Urinary bladder (tissue), 4 donors: ENCODE data around the gene SMIM33. TPM values are rescaled to one million over a fixed set of nuclear protein-coding genes. Genes with fewer than 3 reads are reported as not detected.
"Not testable (repeated sequence)": the region's sequence is repeated elsewhere in the genome, so short reads cannot be mapped to it uniquely, and the experiment has no call there.

Experiments
- DNase-seq: peaks from one replicate; pipeline ENCODE4 v3.0.0-alpha.2; 2015; ENCODE audit errors: extremely low spot score
- H3K27ac ChIP-seq: one replicate; pipeline ENCODE4 v1.5.1; 2013; ENCODE audit warnings: low read depth, mild to moderate bottlenecking, moderate library complexity
- H3K36me3 ChIP-seq: one replicate; pipeline ENCODE4 v1.6.1; 2013; ENCODE audit warnings: mild to moderate bottlenecking, moderate library complexity; ENCODE audit not compliant: insufficient read depth
- H3K4me1 ChIP-seq: one replicate; pipeline ENCODE4 v1.6.1; 2013; ENCODE audit warnings: mild to moderate bottlenecking, moderate library complexity; ENCODE audit not compliant: insufficient read depth
- H3K4me3 ChIP-seq: one replicate; pipeline ENCODE4 v1.5.1; 2013; ENCODE audit warnings: low read depth, low read length
- WGBS: extraction: QIAGEN DNeasy Blood & Tissue Kit; methylation state at CpG from one replicate; pipeline ENCODE4 v1.1.7; 2013; 5-methylcytosine and 5-hydroxymethylcytosine counted together
- polyA plus RNA-seq: library from polyadenylated mRNA; stranded (reverse); fragments of 200-250 nt; gene quantifications from one replicate; pipeline ENCODE4 v1.2.3, GENCODE V29; 2013
- total RNA-seq: library from RNA; depleted of rRNA; stranded (reverse); fragments of >200 nt; gene quantifications from one replicate; pipeline ENCODE4 v1.2.3, GENCODE V29; 2014
- donor health status: healthy with polysubstance abuse.
- donor health status: healthy.

Gene SMIM33
- total and polyA plus RNA-seq, 2 donors = not detected

DNA sequence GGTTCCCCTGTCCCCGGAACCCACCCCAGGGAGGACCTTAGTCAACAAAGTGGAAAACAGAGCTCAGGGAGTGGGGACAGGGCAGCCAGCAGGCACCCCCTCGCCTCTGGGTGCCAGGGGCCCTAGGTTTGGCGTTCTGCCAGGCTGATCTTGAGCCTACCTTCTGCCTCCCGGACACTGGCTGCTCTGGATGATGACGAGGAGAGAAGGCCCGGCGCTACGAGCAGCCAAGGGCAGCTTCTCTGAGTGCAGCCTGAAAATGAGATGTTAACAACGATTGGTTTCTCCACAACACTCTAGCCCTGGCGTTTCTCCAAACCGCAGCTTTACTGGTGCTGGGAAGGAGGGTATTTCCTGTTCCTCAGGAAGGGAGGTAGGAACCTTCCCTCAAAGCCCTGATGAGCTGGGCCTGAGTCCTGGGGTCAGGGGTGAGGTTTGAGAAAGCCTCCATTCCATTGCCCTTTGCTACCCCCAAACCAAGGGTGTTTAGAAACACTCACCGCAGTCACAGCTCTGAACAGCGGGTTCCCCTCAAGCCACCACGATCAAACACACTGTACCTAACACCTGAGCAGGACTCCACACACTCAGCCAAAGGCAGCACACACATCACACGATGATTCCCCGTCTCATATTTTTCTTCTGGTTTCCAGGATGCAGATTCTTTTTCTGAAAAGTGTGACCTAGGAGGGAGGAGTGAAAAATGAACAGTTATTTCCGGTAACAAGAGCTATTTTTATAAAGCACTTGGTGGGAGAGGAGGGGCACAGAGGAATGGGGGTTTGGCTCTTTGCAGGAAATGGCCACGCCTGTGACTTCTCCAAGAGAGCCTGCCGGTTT, 11.5 kb downstream of the SMIM33 start, which contains the start of gene STING1:
Gene STING1, minus strand, starts transcription at position 709 of the 840 bp plus-strand sequence. CDS start 1,054 bp downstream, outside the sequence.
- Histone ChIP-seq H3K4me3 (peak within 1 kb of the TSS; percentile 41), H3K27ac (peak within 1 kb of the TSS; percentile 95), H3K36me3 (no peaks in the 10 kb centered on the region), H3K4me1 (no peaks in the 10 kb centered on the region)
- peak; percentile 94 for DNase-seq
- WGBS = 10% methylated on average over 19 of the region's 19 CpGs

DNA sequence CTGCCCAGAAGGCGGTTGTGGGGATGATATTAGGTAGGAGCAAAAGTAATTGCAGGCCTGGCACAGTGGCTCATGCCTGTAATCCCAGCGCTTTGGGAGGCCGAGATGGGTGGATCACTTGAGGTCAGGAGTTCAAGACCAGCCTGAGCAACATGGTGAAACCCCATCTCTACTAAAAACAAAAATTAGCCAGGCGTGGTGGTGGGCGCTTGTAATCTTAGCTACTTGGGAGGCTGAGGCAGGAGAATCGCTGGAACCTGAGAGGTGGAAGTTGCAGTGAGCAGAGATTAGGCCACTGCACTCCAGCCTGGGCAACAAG, 12.0 kb downstream of the SMIM33 start:
- peak overlapping the region; percentile 95 for H3K27ac ChIP-seq
- H3K4me1 ChIP-seq, H3K4me3 ChIP-seq, H3K36me3 ChIP-seq, DNase-seq: not testable (repeated sequence)
- 58% methylated on average over 6 of the region's 6 CpGs for WGBS

DNA sequence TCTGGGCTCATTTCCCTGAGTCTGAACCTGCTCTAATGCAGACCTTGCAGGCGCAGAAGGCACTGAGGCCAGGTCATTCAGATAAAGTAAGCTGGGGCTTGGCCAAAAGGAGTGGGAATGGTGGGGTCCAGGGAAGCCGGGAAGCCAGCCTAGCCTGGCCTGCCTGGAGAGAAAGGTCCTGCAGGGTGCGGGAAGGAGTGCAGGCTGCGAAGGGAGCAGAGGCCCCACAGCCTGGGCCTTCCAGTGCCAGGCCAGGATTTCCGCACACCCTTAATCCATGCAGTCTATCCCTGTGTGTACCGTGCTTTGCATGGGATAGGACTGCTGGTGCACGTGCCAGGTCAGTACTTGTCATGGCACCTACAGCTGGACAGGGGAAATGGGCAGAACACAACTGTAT, 15.4 kb downstream of the SMIM33 start:
- Histone ChIP-seq H3K36me3 (no peaks in the 10 kb centered on the region), H3K27ac (no peak overlapping the region), H3K4me3 (no peak overlapping the region), H3K4me1 (no peaks in the 10 kb centered on the region)
- DNase-seq = no peak
- 83% methylated on average over 7 of the region's 7 CpGs for WGBS

DNA sequence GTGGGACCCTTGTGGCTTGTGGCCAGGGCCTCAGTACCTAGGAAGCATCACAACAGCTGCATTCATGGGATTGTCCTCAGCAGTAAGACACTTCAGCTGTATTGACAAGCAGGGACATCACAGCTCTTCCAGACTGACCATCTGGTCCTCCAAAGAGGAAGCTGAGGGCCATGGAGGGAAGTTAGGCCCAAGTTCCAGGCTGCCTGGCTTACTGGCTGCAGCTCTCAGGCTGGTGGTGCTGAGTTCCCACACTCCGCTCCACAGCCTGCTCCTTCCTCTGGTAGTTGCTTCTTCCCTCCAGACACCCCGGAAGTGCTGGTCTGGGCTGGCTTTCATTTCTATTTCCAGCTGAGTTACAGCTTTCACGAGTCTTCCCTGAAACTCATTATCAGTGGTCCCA, 17.5 kb downstream of the SMIM33 start:
- no peak overlapping the region for H3K27ac ChIP-seq
- DNase-seq = no peak
- H3K36me3 ChIP-seq = no peaks in the 10 kb centered on the region
- 78% methylated on average over 3 of the region's 3 CpGs for WGBS
- H3K4me3 ChIP-seq = no peak overlapping the region
- no peaks in the 10 kb centered on the region for H3K4me1 ChIP-seq

DNA sequence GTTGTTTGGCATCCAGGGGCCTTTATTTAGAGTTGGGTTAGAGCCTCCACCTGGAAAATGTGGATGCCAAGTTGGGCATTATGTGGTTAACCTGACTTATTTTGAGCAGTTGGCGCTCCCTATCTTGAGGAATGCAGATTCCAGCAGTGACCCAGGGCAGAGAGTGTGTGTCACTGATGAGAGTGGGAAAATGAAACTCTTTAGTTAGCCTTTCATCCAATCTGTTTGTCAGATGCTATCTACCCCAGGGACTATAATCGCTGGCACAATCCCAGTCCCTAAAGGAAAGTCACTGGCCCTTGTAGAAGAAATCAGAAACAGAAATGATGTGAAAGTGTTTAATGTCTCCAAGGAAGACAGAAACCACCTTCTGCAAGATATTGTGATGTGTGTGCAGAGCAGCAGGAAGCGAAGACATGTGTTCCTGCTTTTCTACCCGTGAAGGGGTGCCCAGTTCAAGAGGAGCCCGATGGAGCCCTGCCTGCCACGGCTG, 21.9 kb downstream of the SMIM33 start:
- Histone ChIP-seq H3K27ac (no peak overlapping the region), H3K4me3 (no peak overlapping the region), H3K36me3 (no peaks in the 10 kb centered on the region), H3K4me1 (no peaks in the 10 kb centered on the region)
- no peak for DNase-seq
- WGBS = 18% methylated on average over 6 of the region's 6 CpGs

DNA sequence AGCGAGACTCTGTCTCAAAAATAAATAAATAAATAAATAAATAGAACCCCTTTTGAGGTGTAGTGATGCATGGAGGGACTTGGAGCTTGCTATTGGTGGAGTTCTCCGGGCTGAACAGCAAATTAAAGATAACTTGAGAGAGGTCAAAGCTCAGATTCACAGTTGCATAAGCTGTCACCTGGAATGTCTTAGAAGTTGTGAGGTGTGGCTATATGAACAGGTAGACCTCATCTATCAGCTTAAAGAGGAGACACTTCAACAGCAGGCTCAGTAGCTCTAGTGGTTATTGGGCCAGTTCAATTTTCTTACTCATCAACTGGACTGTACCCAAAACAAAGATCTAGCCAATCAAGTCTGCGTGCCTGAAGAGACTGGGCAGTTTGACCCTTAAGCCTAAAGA, 23.5 kb downstream of the SMIM33 start:
- DNase-seq = no peak
- no peaks in the 10 kb centered on the region for H3K36me3 ChIP-seq
- H3K27ac ChIP-seq = no peak overlapping the region
- H3K4me3 ChIP-seq = no peak overlapping the region
- no peaks in the 10 kb centered on the region for H3K4me1 ChIP-seq
- 93% methylated on average over 3 of the region's 3 CpGs for WGBS

DNA sequence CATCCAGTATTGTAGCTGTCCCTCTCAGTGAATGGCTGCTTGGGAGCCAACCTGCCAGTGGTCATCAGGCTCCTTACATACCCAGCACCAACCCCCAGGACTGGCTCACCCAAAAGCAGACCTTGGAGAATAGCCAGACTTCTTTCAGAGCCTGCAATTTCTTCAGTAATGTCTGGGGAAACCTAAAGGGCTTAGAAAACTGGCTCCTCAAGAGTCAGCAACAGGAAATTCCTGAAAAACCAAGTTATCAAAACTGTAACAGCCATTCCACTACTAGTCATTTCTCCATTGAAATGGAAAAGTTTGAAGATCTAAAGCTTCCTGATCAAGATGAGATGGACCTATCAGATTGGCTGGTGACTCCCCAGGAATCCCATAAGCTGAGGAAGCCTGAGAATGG, 24.0 kb downstream of the SMIM33 start:
- H3K36me3 ChIP-seq = no peaks in the 10 kb centered on the region
- no peaks in the 10 kb centered on the region for H3K4me1 ChIP-seq
- H3K27ac ChIP-seq = no peak overlapping the region
- DNase-seq = no peak
- H3K4me3 ChIP-seq = no peak overlapping the region

DNA sequence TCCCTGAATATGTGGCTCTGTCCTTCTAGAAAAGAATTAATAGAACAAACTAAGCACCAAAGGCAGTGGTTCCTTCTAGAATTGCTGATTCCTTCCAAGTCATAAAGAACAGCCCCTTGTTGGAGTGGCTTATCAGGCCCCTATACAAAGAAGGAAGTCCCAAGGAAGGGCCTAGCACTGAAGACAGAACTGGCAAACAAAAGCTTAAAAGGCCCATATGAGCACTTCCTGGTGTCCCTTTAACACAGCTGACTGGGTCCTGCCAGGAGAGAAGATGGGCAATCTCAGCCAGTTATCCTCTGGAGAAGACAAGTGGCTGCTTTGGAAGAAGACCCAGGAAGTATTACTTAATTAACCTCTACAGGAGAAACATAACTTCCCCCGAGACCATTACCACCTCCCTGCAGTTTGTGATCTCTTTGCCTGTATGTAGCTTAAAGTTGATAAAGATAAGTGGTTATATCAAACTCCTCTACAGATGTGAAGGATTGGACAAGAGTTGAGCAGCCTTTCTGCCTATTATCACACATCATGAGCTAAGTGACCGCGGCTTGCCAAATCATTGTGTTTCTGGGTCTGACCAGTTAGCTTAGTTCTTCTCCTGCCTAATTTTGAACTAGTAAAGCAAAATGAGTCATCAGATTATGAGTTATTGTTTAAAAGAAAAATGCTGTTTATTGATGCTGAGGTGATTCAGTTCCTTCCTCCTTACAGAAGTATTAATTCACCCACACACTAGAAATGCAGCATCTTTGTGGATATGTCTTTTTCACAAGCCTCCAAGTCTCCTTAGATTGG, 25.0 kb downstream of the SMIM33 start:
- no peak for DNase-seq
- 89% methylated on average over 3 of the region's 3 CpGs for WGBS
- Histone ChIP-seq H3K4me3 (no peak overlapping the region), H3K4me1 (no peaks in the 10 kb centered on the region), H3K36me3 (no peaks in the 10 kb centered on the region), H3K27ac (no peak overlapping the region)

DNA sequence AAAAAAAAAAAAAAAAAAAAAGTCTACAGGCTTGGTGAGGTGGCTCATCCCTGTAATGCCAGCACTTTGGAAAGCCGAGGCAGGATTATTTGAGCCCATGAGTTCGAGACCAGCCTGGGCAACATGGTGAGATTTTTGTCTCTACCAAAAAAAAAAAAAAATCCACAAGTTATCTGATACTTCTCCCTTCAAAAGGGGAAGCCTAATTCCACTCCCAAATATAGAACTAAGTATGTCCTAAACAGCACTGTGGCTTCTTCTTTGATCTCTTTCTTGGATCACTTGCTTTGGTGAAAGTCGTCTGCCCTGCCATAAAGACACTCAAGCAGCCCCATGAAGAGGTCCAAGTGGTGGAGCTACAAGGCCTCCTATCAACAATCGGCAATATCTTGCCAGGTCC, 30.6 kb downstream of the SMIM33 start:
- H3K36me3 ChIP-seq = no peaks in the 10 kb centered on the region
- no peak for DNase-seq
- H3K4me3 ChIP-seq = no peak overlapping the region
- H3K27ac ChIP-seq = no peak overlapping the region
- no peaks in the 10 kb centered on the region for H3K4me1 ChIP-seq
- 82% methylated on average over 4 of the region's 4 CpGs for WGBS

DNA sequence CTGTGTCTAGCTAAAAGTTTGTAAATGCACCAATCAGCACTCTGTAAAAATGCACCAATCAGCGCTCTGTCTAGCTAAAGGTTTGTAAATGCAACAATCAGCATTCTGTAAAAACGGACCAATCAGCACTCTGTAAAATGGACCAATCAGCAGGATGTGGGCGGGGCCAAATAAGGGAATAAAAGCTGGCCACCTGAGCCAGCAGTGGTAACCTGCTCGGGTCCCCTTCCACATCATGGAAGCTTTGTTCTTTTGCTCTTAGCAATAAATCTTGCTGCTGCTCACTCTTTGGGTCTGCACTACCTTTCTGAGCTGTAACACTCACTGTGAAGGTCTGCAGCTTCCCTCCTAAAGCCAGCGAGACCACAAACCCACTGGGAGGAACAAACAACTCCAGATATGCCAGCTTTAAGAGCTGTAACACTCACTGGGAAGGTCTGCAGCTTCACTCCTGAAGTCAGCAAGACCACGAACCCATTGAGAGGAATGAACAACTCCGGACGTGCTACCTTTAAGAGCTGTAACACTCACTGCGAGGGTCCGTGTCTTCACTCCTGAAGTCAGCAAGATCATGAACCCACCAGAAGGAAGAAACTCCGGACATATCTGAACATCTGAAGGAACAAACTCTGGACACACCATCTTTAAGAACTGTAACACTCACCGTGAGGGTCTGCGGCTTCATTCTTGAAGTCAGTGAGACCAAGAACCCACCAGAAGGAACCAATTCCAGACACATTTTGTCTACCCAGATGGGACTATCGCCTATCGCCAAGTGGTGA, 32.4 kb downstream of the SMIM33 start:
- not testable (repeated sequence) for DNase-seq, H3K4me1 ChIP-seq, H3K4me3 ChIP-seq, H3K36me3 ChIP-seq, H3K27ac ChIP-seq
- WGBS = 90% methylated on average over 15 of the region's 15 CpGs

DNA sequence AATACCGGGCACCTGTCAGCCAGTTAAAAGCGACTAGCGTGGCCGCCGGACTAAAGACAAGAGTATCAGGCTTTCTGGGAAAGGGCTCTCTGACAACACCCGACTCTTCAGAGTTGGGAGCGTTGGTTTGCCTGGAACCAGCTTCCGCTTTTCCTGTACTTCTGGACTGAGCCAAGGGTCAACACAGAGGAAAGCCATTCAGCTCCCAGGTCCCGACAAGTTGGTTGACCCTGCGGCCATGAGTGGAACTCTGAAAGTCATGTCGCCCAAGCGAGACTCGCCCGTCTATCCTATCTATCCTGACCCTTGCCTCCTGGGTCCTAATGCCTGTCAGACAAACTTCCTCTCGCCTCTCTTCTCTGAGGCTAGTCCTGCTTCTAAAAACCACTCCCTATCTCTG, 33.1 kb downstream of the SMIM33 start:
- 78% methylated on average over 15 of the region's 15 CpGs for WGBS
- H3K36me3 ChIP-seq, H3K27ac ChIP-seq, H3K4me1 ChIP-seq, H3K4me3 ChIP-seq, DNase-seq: not testable (repeated sequence)

DNA sequence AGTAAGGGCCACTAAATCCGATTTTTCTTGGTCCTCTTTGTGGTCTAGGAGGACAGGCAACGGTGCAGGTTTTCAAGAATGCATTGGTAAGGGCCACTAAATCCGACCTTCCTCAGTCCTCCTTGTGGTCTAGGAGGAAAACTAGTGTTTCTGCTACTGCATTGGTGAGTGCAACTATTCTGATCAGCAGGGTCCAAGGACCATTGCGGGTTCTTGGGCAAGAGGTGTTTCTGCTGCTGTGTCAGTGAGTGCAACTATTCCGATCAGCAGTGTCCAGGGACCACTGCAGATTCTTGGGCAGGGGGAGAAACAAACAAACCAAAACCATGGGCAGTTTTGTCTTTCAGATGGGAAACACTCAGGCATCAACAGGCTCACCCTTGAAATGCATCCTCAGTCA, 33.9 kb downstream of the SMIM33 start:
- WGBS = 80% methylated on average over 5 of the region's 5 CpGs
- H3K4me3 ChIP-seq, H3K36me3 ChIP-seq, DNase-seq, H3K27ac ChIP-seq, H3K4me1 ChIP-seq: not testable (repeated sequence)

DNA sequence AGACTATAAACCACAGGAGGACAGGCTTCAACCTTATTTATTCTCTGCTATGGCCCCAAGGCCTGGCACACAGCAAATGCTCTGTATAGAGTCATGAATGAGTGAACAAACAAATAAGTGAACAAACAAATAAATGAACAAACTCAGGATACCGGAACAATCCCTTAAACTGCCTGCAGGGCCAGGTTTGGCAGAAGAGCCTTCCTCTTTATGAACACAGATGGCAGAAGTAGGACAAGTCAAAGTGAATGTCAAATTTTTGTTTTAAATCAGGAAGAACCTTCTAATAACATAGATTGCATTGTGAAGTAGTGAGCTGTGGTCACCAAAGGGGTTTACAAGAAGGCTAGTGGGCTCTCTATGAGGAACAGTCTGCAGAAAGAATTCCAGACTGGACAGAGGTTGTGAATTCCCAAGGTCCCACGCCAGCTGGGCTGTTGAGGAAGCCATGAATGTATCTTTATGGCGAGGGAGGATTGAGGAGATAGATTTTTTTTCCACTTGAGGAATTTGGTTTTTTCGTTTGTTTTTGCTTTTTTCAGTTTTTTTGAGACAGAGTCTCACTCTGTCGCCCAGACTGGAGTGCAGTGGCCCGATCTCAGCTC, 42.1 kb downstream of the SMIM33 start:
- Histone ChIP-seq H3K36me3 (no peaks in the 10 kb centered on the region), H3K27ac (no peak overlapping the region), H3K4me1 (no peaks in the 10 kb centered on the region), H3K4me3 (no peak overlapping the region)
- WGBS = 82% methylated on average over 6 of the region's 6 CpGs
- DNase-seq = no peak
